PC-9 (cell line): ENCODE results near the gene NUDCD3. TPM values are rescaled to one million over a fixed set of nuclear protein-coding genes. Genes with fewer than 3 reads are reported as not detected.

Experiments
- BruUV-seq: library from RNA; stranded (reverse); fragments of 400-500 nt; replicated peaks from 2 replicates; lab custom pipeline; 2021; lab: Mats Ljungman, UMichigan
- CTCF ChIA-PET: fragments of 300-600 bp; sonication (Branson Sonifier 250); formaldehyde crosslinking; loops from one replicate; lab custom pipeline; 2022; ENCODE audit warnings: antibody characterized with exemption; lab: Charles Lee
- POLR2A ChIA-PET: fragments of 300-600 bp; sonication (Branson Sonifier 250); formaldehyde crosslinking; loops from one replicate; lab custom pipeline; 2022; ENCODE audit warnings: antibody characterized with exemption; ENCODE audit not compliant: unreplicated experiment; lab: Charles Lee
- DNase-seq, 2 experiments: peaks; one replicate each; pipeline versions ENCODE4 v3.0.0 to v3.0.0-alpha.2; 2015 to 2022; ENCODE audit warnings: mixed read lengths in 1 of 2
- H2AFZ ChIP-seq: fragments of 200-600 bp; sonication (generic); 2 replicates; pipeline ENCODE4 v1.8.1; 2017; ENCODE audit warnings: antibody characterized with exemption
- H3F3A ChIP-seq: fragments of 200-600 bp; sonication (generic); 2 replicates; pipeline ENCODE4 v1.8.1; 2017; ENCODE audit warnings: antibody characterized with exemption, mild to moderate bottlenecking, low read depth; ENCODE audit not compliant: insufficient read depth
- H3K27ac ChIP-seq: fragments of 200-600 bp; sonication (generic); 2 replicates; pipeline ENCODE4 v1.6.1; 2016; ENCODE audit warnings: mixed run types
- H3K27me3 ChIP-seq: fragments of 200-600 bp; sonication (generic); 2 replicates; pipeline ENCODE4 v1.6.1; 2016; ENCODE audit warnings: low read depth, mixed run types; ENCODE audit not compliant: insufficient read depth
- H3K36me3 ChIP-seq: fragments of 200-600 bp; sonication (generic); 2 replicates; pipeline ENCODE4 v1.6.1; 2016; ENCODE audit warnings: low read depth, mixed run types
- H3K4me1 ChIP-seq: fragments of 200-600 bp; sonication (generic); replicated peaks from 2 replicates; pipeline ENCODE4 v1.6.1; 2016; ENCODE audit warnings: mixed run types; ENCODE audit not compliant: insufficient read depth
- H3K4me2 ChIP-seq: fragments of 200-600 bp; sonication (generic); 2 replicates; pipeline ENCODE4 v1.6.1; 2017; ENCODE audit warnings: mixed run types
- H3K4me3 ChIP-seq: fragments of 200-600 bp; sonication (generic); 2 replicates; pipeline ENCODE4 v1.6.1; 2016; ENCODE audit warnings: mixed run types
- H3K79me2 ChIP-seq: fragments of 200-600 bp; sonication (generic); 2 replicates; pipeline ENCODE4 v1.6.1; 2017; ENCODE audit warnings: low read depth, mixed run types
- H3K9me2 ChIP-seq: fragments of 200-600 bp; sonication (generic); 2 replicates; pipeline ENCODE4 v1.8.1; 2017; ENCODE audit warnings: mild to moderate bottlenecking; ENCODE audit not compliant: insufficient read depth
- H3K9me3 ChIP-seq: fragments of 200-600 bp; sonication (generic); 2 replicates; pipeline ENCODE4 v1.8.1; 2016; ENCODE audit warnings: low read depth; ENCODE audit not compliant: insufficient read depth
- H4K20me1 ChIP-seq: fragments of 200-600 bp; sonication (generic); 2 replicates; pipeline ENCODE4 v1.8.1; 2017; ENCODE audit not compliant: insufficient read depth
- EZH2 ChIP-seq: fragments of 200-600 bp; sonication (generic); IDR thresholded peaks from 2 replicates; pipeline ENCODE4 v1.8.0; 2017; ENCODE audit warnings: antibody characterized with exemption, low read depth
- intact Hi-C: fragments of 100-400 bp; cut with micrococcal nuclease; formaldehyde crosslinking; loops from one replicate; pipeline ENCODE4 v1.10.0; 2022; ENCODE audit not compliant: unreplicated experiment
- total RNA-seq: library from RNA; stranded (reverse); gene quantifications from 2 replicates; pipeline ENCODE4 v1.2.3, GENCODE V29; 2021
- TF ChIP-seq, protein P1 (sequence below): fragments of 200-600 bp; sonication (generic); conservative IDR thresholded peaks from 2 replicates; pipeline ENCODE4 v1.6.1; 2017; ENCODE audit warnings: mixed run types, antibody characterized with exemption, mild to moderate bottlenecking, moderate library complexity

The NUDCD3 gene
- total RNA-seq, 1 experiment from 2014 or later: 149 TPM

DNA sequence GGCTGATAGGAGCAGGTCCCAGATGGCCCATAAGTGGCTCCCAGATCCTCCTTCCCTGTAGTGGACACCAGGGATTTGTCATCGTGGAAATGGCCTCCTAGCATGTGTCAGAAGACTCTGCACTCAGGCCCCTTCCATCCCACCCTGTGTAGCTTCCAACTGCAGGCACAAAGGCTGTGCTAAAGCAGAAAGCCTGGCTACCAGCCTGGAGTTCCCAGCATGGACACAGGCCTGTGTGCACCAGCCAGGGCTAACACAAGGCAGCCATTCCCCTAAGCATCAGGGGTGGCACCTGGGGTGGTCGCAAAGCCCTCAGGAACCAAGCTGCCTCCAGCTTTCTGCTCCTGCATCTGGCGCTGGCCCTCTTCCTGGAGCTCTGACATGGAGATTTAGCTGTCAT lies 160.6 kb downstream of the NUDCD3 start:
- Histone ChIP-seq H3F3A (no peaks in the 10 kb centered on the region), H4K20me1 (no peaks in the 10 kb centered on the region), H2AFZ (no peak overlapping the region), H3K36me3 (no peaks in the 10 kb centered on the region), H3K4me3 (no peak overlapping the region), H3K27ac (no peak overlapping the region), H3K79me2 (no peaks in the 10 kb centered on the region), H3K4me2 (no peak overlapping the region), H3K27me3 (peaks cover 21% of the 10 kb centered on the region), H3K9me3 (no peaks in the 10 kb centered on the region), H3K4me1 (no peaks in the 10 kb centered on the region), H3K9me2 (no peaks in the 10 kb centered on the region)
- ChIA-PET CTCF (no interaction called here), POLR2A (no interaction called here)
- intact Hi-C loops: no loop called here
- no peak for DNase-seq
- BruUV-seq: no TSS peak
- no peak for TF ChIP-seq EZH2
- TF ChIP-seq, protein P1, sequence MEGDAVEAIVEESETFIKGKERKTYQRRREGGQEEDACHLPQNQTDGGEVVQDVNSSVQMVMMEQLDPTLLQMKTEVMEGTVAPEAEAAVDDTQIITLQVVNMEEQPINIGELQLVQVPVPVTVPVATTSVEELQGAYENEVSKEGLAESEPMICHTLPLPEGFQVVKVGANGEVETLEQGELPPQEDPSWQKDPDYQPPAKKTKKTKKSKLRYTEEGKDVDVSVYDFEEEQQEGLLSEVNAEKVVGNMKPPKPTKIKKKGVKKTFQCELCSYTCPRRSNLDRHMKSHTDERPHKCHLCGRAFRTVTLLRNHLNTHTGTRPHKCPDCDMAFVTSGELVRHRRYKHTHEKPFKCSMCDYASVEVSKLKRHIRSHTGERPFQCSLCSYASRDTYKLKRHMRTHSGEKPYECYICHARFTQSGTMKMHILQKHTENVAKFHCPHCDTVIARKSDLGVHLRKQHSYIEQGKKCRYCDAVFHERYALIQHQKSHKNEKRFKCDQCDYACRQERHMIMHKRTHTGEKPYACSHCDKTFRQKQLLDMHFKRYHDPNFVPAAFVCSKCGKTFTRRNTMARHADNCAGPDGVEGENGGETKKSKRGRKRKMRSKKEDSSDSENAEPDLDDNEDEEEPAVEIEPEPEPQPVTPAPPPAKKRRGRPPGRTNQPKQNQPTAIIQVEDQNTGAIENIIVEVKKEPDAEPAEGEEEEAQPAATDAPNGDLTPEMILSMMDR: no peak

Other genes with a start within 250 kb of the NUDCD3 start
- 0.13 and 0.15 TPM in 2 replicates for gene CAMK2B, start 165.1 kb downstream of the NUDCD3 start, total RNA-seq
- 0.28 and 0.30 TPM in 2 replicates for gene NPC1L1, start 50.7 kb upstream of the NUDCD3 start, total RNA-seq
- 113 and 125 TPM in 2 replicates for gene DDX56, start 83.2 kb upstream of the NUDCD3 start, total RNA-seq
- gene TMED4, start 91.6 kb upstream of the NUDCD3 start, total RNA-seq: 134 and 161 TPM in 2 replicates
- 93.6 and 135 TPM in 2 replicates for gene OGDH, start 116.0 kb upstream of the NUDCD3 start, total RNA-seq